RWPE1 (cell line): ENCODE data around the gene RNFT2.

Source experiments
- CTCF ChIA-PET: fragments of 350-600 bp; sonication (Branson Sonifier 250); formaldehyde crosslinking; extraction: SDS; loops from one replicate; lab custom pipeline; 2021; lab: Yijun Ruan, JAX
- POLR2A ChIA-PET: fragments of 400-600 bp; formaldehyde crosslinking; extraction: SDS; loops from one replicate; lab custom pipeline; 2020; ENCODE audit warnings: antibody characterized with exemption; ENCODE audit not compliant: low non-redundant PET; lab: Yijun Ruan, JAX
- DNase-seq: peaks from one replicate; pipeline ENCODE4 v3.0.0; 2012; ENCODE audit warnings: low spot score
- H3K27ac ChIP-seq: fragments of 450-650 bp; 2 replicates; pipeline ENCODE4 v1.5.1; 2017
- TF ChIP-seq, protein P1 (sequence below): fragments of 450-650 bp; conservative IDR thresholded peaks from 2 replicates; pipeline ENCODE4 v1.5.1; 2017; ENCODE audit warnings: low read depth, mild to moderate bottlenecking

Gene RNFT2

DNA sequence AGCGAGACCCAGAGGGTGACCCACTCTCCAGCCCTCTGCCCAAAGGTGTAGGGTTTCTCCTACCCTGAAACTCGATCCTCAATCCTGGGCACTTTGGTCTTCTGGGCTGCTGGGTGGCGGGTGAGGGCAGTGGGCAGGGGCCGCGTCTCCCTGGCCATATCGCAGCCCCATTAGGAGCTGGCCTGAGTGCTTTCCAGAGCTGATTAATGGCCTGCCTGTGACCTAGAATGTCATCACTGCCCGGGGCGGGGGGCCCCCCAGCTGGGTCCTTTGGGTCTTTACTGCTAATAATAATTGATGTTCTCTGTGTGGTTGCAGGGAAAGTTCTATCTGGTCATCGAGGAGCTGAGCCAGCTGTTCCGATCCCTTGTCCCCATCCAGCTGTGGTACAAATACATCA is 95.4 kb downstream of the RNFT2 start:
- DNase-seq: no peak
- H3K27ac ChIP-seq: no peak overlapping the region
- CTCF ChIA-PET: interaction anchor here (0.5 to 0.6 kb wide), 2 partner anchors 13 to 538 kb away, joined by 4 to 7 read pairs; no protein-coding TSS in a partner anchor
- POLR2A ChIA-PET: no interaction called here
- TF ChIP-seq, protein P1, sequence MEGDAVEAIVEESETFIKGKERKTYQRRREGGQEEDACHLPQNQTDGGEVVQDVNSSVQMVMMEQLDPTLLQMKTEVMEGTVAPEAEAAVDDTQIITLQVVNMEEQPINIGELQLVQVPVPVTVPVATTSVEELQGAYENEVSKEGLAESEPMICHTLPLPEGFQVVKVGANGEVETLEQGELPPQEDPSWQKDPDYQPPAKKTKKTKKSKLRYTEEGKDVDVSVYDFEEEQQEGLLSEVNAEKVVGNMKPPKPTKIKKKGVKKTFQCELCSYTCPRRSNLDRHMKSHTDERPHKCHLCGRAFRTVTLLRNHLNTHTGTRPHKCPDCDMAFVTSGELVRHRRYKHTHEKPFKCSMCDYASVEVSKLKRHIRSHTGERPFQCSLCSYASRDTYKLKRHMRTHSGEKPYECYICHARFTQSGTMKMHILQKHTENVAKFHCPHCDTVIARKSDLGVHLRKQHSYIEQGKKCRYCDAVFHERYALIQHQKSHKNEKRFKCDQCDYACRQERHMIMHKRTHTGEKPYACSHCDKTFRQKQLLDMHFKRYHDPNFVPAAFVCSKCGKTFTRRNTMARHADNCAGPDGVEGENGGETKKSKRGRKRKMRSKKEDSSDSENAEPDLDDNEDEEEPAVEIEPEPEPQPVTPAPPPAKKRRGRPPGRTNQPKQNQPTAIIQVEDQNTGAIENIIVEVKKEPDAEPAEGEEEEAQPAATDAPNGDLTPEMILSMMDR: no peak

DNA sequence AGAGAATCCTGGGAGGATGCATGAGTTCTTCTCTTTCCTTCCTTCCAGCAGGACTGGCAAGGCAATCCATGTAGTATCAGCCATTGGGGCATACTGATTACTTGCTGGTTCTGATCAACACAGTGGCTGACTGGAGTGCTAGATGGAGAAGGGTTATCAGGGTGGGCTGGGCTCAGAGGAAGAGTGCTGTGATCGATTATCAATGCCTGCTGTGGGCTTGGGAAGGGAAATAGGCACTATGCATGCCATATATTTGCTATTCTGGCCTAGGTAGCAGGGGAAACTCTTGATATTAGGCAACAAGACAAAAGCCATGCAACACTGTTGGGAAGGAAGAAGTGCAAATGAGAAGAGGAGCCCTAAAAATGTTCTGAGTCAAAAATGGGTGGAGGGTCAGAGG is 97.4 kb downstream of the RNFT2 start:
- TF ChIP-seq, protein P1: no peak
- ChIA-PET CTCF (no interaction called here), POLR2A (no interaction called here)
- no peak for DNase-seq
- no peak overlapping the region for H3K27ac ChIP-seq

GRCh38 chr12:116837097-116837496 is 99.0 kb downstream of the RNFT2 start:
- POLR2A ChIA-PET: no interaction called here
- DNase-seq: no peak
- no peak overlapping the region for H3K27ac ChIP-seq
- TF ChIP-seq, protein P1: no peak
- CTCF ChIA-PET: interaction anchor here (0.6 kb wide), 1 partner anchor 11 kb away, joined by 3 read pairs; no protein-coding TSS in a partner anchor

GRCh38 chr12:116838365-116838764 is 100.2 kb downstream of the RNFT2 start:
- TF ChIP-seq, protein P1: no peak
- H3K27ac ChIP-seq: no peak overlapping the region
- ChIA-PET CTCF (interaction anchor here (0.7 kb wide), 1 partner anchor 14 kb away, joined by 3 read pairs; no protein-coding TSS in a partner anchor), POLR2A (no interaction called here)
- no peak for DNase-seq

- CTCF ChIA-PET: no interaction called here
- TF ChIP-seq, protein P1: no peak
- POLR2A ChIA-PET: no interaction called here
- DNase-seq: no peak
- H3K27ac ChIP-seq: no peak overlapping the region
Measured at GRCh38 chr12:116839287-116839830, 101.2 kb downstream of the RNFT2 start.

DNA sequence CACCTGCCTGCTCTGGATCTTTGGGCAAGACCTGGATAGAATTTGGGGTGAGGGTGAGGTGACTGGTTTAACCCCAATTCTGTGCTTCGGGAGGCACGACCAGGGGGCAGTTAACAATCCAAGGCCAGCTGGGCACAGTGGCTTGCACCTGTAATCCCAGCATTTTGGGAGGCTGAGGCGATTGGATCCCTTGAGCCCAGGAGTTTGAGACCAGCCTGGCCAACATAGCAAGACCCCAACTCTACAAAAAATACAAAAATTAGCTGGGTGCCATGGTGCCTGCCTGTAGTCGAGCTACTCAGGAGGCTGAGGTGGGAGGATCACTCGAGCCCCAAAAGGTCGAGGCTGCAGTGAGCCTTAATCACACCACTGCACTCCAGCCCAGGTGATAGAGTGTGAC is 105.0 kb downstream of the RNFT2 start:
- CTCF ChIA-PET: interaction anchor here (0.7 kb wide), 1 partner anchor 14 kb away, joined by 3 read pairs; no protein-coding TSS in a partner anchor
- DNase-seq: no peak
- TF ChIP-seq, protein P1: no peak
- no peak overlapping the region for H3K27ac ChIP-seq
- POLR2A ChIA-PET: no interaction called here
